ENCODE data around the gene GNG11.

DNA sequence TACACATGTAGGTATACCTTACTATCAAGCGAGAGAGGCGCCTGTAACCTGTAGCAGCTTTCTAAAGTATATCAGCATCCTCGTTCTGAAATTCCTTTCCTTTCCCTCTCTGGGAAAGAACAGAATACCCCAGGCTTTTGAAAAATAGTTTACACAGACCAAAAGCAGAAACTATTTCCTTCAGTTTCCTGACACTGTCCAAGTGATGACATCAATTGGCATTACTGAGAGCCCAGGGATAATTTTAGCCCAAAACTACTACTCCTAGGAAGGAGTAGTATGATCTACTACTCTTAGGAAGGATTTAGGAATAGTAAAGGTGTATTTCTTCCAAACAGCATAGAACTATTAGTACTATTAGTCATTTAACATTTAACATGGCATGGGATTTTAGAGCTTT, 6.0 kb downstream of the GNG11 start:
- TF ChIP-seq YY1 (IDR thresholded peaks at IDR 0.05; ENCODE audit: insufficient read depth, insufficient read length) (no peak), SUZ12 (IDR thresholded peaks at IDR 0.05; ENCODE audit: extremely low read depth, insufficient read depth, insufficient read length) (no peak)
